NT2/D1 (cell line): ENCODE data around the gene AKAP8L.

Source experiments
- SUZ12 ChIP-seq: IDR thresholded peaks from 2 replicates; pipeline ENCODE4 v1.6.1; 2011; ENCODE audit not compliant: insufficient read length, insufficient read depth; ENCODE audit errors: extremely low read depth
- YY1 ChIP-seq: IDR thresholded peaks from 2 replicates; pipeline ENCODE4 v1.6.1; 2011; ENCODE audit not compliant: insufficient read length, insufficient read depth
- ZNF274 ChIP-seq: IDR thresholded peaks from 2 replicates; pipeline ENCODE4 v1.6.1; 2011; ENCODE audit warnings: mild to moderate bottlenecking, low read depth, low read length

DNA sequence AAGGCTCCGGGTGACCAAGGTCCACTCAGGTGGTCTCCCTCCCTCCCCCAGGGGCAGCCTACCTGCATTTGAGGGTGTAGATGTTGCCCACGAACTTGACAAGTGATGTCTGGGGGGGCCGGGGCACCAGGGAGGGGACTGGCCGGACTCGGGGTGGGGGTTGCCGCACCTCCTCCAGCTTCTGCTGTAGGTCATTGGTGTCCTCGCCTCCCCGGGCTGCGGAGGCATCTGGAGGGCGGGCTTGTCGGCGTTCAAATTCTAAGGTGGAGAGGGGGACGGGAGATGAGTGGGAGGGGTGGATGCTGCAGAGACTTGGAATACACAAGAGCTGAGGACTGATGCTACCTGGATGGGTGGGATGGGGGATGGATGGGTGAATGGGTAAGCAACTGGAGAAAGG is 5.3 kb upstream of the AKAP8L start:
- TF ChIP-seq YY1 (no peak), ZNF274 (no peak), SUZ12 (no peak)
